Muscle of leg (tissue), 11 donors: ENCODE measurements around the gene EPHB6. TPM values are rescaled to one million over a fixed set of nuclear protein-coding genes. Genes with fewer than 3 reads are reported as not detected.

Experiments used
- DNase-seq: peaks from one replicate; pipeline ENCODE4 v3.0.0; 2013
- H3K27ac ChIP-seq: one replicate; pipeline ENCODE4 v1.5.1; 2013; ENCODE audit warnings: mild to moderate bottlenecking, low read length, control low read depth
- H3K27me3 ChIP-seq: one replicate; pipeline ENCODE4 v1.6.1; 2013; ENCODE audit warnings: low read length; ENCODE audit not compliant: control insufficient read depth, insufficient read depth
- H3K36me3 ChIP-seq: one replicate; pipeline ENCODE4 v1.6.1; 2013; ENCODE audit warnings: low read length; ENCODE audit not compliant: control insufficient read depth, insufficient read depth
- H3K4me1 ChIP-seq: one replicate; pipeline ENCODE4 v1.6.1; 2013; ENCODE audit warnings: low read length; ENCODE audit not compliant: control insufficient read depth, insufficient read depth
- H3K4me3 ChIP-seq: one replicate; pipeline ENCODE4 v1.5.1; 2013; ENCODE audit warnings: low read length, control low read depth
- H3K9me3 ChIP-seq: replicated peaks from 2 replicates; pipeline ENCODE4 v1.6.1; 2013; ENCODE audit warnings: low read depth, low read length; ENCODE audit not compliant: control insufficient read depth
- WGBS: methylation state at CpG from one replicate; pipeline ENCODE4 v1.1.5; 2013; ENCODE audit warnings: missing lambda C conversion rate; ENCODE audit not compliant: insufficient coverage; 5-methylcytosine and 5-hydroxymethylcytosine counted together
- polyA plus RNA-seq, 8 donors: library from polyadenylated mRNA; unstranded; fragments of 120-200 nt; gene quantifications; one replicate each; pipeline versions ENCODE4 v1.2.1 to v1.2.3, GENCODE V29; 2013; ENCODE audit warnings: inconsistent platforms in 1 of 8, low replicate concordance in 1 of 8; ENCODE audit not compliant: insufficient read length in 8 of 8, insufficient read depth in 1 of 8
- total RNA-seq: library from RNA; stranded (reverse); fragments of 120-200 nt; gene quantifications from one replicate; pipeline ENCODE4 v1.2.4, GENCODE V29; 2013

The EPHB6 gene
- total and polyA plus RNA-seq, 9 donors: 2.8 to 13.4 (median 5.6) TPM

DNA sequence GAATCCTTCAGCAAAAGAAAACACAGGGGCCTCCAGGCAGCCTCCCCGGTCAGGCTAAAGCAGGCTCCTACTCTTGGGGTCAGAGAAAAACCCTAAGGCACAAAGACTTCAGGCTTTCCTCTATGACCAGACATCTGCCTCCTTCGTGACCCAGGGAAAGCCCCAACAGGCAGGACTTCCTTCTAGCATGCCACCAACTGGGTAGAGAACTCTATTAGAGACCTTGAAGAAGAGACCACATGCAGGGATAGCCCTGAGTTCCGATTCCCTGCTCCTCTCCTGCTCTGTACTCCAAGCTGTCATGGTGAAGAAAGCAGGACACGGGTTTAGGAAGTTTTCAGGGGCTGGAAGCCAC lies 29.4 kb downstream of the EPHB6 start:
- no peaks in the 10 kb centered on the region for H3K9me3 ChIP-seq
- 100% methylated on average over 2 of the region's 4 CpGs for WGBS
- H3K27me3 ChIP-seq: no peaks in the 10 kb centered on the region

GRCh38 chr7:142885311-142886230 lies 30.7 kb downstream of the EPHB6 start, which contains the start of gene TRPV6:
Gene TRPV6, minus strand, starts transcription at chr7:142885745.
- no peak within 1 kb of the TSS for H3K27ac ChIP-seq
- no peak for DNase-seq
- H3K4me1 ChIP-seq: no peaks in the 10 kb centered on the region
- H3K9me3 ChIP-seq: no peaks in the 10 kb centered on the region
- no peak within 1 kb of the TSS for H3K4me3 ChIP-seq
- WGBS: 38% methylated on average over 14 of the region's 16 CpGs
- H3K27me3 ChIP-seq: no peaks in the 10 kb centered on the region
- no peaks in the 10 kb centered on the region for H3K36me3 ChIP-seq

More for the DNA sequence above, 29.4 kb downstream of the EPHB6 start:
- H3K4me3 ChIP-seq: no peak overlapping the region
- no peak for DNase-seq
- no peak overlapping the region for H3K27ac ChIP-seq
- H3K4me1 ChIP-seq: no peaks in the 10 kb centered on the region
- H3K36me3 ChIP-seq: no peaks in the 10 kb centered on the region

- Histone ChIP-seq H3K27me3 (no peaks in the 10 kb centered on the region), H3K4me1 (no peaks in the 10 kb centered on the region), H3K36me3 (no peaks in the 10 kb centered on the region), H3K9me3 (no peaks in the 10 kb centered on the region), H3K4me3 (no peak overlapping the region), H3K27ac (no peak overlapping the region)
- WGBS: 72% methylated on average over 5 of the region's 7 CpGs
- DNase-seq: no peak
These were observed 32.0 kb downstream of the EPHB6 start for GRCh38 chr7:142886866-142887265.

DNA sequence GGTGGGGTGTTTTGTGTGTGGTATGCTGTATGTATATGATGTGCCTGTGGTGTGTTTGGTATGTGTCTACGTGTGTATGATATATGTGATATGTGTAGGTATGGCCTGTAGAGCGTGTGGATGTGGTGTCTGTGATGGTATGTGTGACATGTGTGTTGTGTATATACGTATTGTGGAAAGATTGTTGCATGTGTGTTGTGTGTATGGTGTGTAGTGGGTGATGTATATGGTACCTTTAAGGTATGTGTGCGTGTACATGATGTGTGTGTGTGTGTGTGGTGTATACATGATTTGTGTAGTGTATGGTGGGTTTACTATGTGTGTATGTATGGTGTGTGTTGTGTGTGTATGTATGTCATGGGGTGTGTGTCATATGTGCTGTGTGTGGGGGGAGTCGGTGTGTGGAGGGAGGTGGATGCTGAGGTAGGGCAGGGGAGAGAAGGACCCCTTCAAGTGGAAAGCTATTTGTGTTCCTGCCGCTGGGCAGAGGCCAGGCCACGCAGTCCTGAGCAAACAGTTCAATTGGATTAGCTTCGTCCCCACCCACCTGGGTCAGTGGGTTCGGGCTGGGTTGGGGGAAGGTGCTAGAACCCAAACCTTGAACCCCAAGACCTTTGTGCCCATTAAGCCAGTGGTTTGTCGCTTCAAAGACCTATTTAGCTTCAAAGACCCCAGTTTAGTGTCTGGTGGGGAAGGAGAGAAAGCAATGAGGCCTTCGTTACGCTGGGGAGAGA lies 32.6 kb downstream of the EPHB6 start:
- Histone ChIP-seq H3K36me3 (no peaks in the 10 kb centered on the region), H3K27me3 (no peaks in the 10 kb centered on the region), H3K4me1 (no peaks in the 10 kb centered on the region), H3K27ac (no peak overlapping the region), H3K9me3 (no peaks in the 10 kb centered on the region), H3K4me3 (no peak overlapping the region)
- no peak for DNase-seq
- WGBS: 84% methylated on average over 9 of the region's 12 CpGs

GRCh38 chr7:142889816-142890215 lies 34.9 kb downstream of the EPHB6 start:
- no peaks in the 10 kb centered on the region for H3K36me3 ChIP-seq
- H3K4me1 ChIP-seq: no peaks in the 10 kb centered on the region
- no peaks in the 10 kb centered on the region for H3K9me3 ChIP-seq
- H3K4me3 ChIP-seq: no peak overlapping the region
- no peaks in the 10 kb centered on the region for H3K27me3 ChIP-seq
- 63% methylated on average over 3 of the region's 3 CpGs for WGBS
- no peak for DNase-seq
- no peak overlapping the region for H3K27ac ChIP-seq

DNA sequence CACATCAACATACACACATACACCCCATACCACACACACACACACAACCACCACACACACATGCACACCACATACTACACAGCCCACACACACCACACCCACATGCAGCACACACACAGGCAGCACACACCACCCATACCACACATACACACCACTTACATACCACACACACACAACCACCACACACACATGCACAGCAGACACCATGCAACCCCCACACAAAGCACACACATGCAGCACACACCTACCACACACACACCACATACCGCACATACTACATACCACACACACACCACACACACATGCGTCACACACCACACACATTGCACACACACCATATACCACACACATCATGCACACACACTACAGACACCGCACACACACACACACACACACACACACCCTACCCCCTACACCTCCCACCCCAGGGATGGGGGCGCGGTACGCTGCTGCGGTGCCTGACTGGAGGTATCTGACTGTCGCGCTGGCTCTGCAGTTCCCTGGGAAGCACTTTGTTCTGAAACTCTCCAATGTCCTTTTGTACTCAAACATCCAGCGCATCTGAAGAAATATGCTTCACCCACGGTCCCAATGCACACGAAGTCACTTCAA lies 36.1 kb downstream of the EPHB6 start:
- DNase-seq: no peak
- Histone ChIP-seq H3K27ac (no peak overlapping the region), H3K27me3 (no peaks in the 10 kb centered on the region), H3K36me3 (no peaks in the 10 kb centered on the region), H3K9me3 (no peaks in the 10 kb centered on the region), H3K4me1 (no peaks in the 10 kb centered on the region), H3K4me3 (no peak overlapping the region)
- WGBS: 79% methylated on average over 12 of the region's 12 CpGs

DNA sequence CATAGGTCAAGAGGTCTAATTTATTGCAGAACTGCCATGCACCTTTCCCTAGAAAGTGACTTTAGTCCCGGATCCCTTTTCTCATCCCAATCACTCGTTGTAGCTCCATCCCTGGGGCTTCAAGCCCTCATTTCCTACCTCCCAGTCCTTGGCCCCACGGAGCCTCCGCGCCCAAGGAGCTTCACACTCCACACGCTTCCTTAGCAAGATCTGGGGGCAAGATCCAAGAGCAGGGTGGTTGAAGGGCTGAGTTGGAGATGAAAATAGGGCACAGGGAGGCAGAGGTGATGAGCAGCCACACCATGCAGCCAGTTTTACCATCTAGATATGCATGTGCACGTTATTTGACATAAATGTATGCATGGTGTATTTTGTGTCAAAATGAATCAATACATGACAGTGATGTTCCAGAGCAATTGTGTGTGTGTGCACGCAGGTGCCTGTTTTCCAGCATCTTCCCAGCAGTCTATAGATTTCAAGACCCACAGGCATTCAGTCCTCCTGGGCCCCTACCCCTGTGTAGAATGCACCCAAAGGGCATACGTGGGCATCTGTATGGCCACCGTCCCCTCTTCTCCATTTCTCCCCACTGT lies 36.7 kb downstream of the EPHB6 start:
- H3K36me3 ChIP-seq: no peaks in the 10 kb centered on the region
- 66% methylated on average over 6 of the region's 10 CpGs for WGBS

GRCh38 chr7:142892951-142893350 lies 38.1 kb downstream of the EPHB6 start:
- H3K4me3 ChIP-seq: no peak overlapping the region
- H3K9me3 ChIP-seq: no peaks in the 10 kb centered on the region
- H3K36me3 ChIP-seq: no peaks in the 10 kb centered on the region
- H3K27me3 ChIP-seq: no peaks in the 10 kb centered on the region
- 92% methylated on average over 2 of the region's 5 CpGs for WGBS
- no peaks in the 10 kb centered on the region for H3K4me1 ChIP-seq
- no peak overlapping the region for H3K27ac ChIP-seq
- no peak for DNase-seq

More for the DNA sequence above, 36.7 kb downstream of the EPHB6 start:
- Histone ChIP-seq H3K4me3 (no peak overlapping the region), H3K4me1 (no peaks in the 10 kb centered on the region), H3K27me3 (no peaks in the 10 kb centered on the region), H3K27ac (no peak overlapping the region), H3K9me3 (no peaks in the 10 kb centered on the region)
- DNase-seq: no peak

GRCh38 chr7:142894112-142894984 lies 39.5 kb downstream of the EPHB6 start:
- Histone ChIP-seq H3K9me3 (no peaks in the 10 kb centered on the region), H3K27me3 (no peaks in the 10 kb centered on the region), H3K4me3 (no peak overlapping the region), H3K27ac (no peak overlapping the region), H3K36me3 (no peaks in the 10 kb centered on the region), H3K4me1 (no peaks in the 10 kb centered on the region)
- no peak for DNase-seq
- 73% methylated on average over 1 of the region's 12 CpGs for WGBS
